GM12878 (cell line): Measurements from ENCODE around the gene CSRP1. TPM values are rescaled to one million over a fixed set of nuclear protein-coding genes. Genes with fewer than 3 reads are reported as not detected.
A peak's percentile ranks its signal among the peaks of the same experiment; 100 is the strongest.

Experiments
- ATAC-seq: fragments of 200-7000 bp; cut with Tn5 transposase; 3 replicates; pipeline ENCODE4 v1.9.1; 2020; ENCODE audit warnings: mild to moderate bottlenecking, moderate library complexity
- BruUV-seq: library from RNA; stranded (reverse); fragments of 400-500 nt; replicated peaks from 2 replicates; lab custom pipeline; 2021; lab: Mats Ljungman, UMichigan
- CTCF ChIA-PET: fragments of 300-600 bp; sonication (Branson Sonifier 250); formaldehyde crosslinking; extraction: SDS; loops from one replicate; lab custom pipeline; 2021; ENCODE audit warnings: inconsistent platforms; lab: Yijun Ruan, JAX
- POLR2A ChIA-PET: fragments of 350-600 bp; formaldehyde crosslinking; extraction: SDS; loops from one replicate; lab custom pipeline; 2021; ENCODE audit warnings: inconsistent platforms; lab: Charles Lee
- RAD21 ChIA-PET: fragments of 300-600 bp; sonication (Branson Sonifier 250); formaldehyde crosslinking; loops from one replicate; lab custom pipeline; 2023; ENCODE audit warnings: antibody characterized with exemption; ENCODE audit not compliant: unreplicated experiment; lab: Charles Lee
- SMC1A ChIA-PET: fragments of 300-600 bp; sonication (Branson Sonifier 250); formaldehyde crosslinking; loops from one replicate; lab custom pipeline; 2023; ENCODE audit not compliant: unreplicated experiment, uncharacterized antibody; lab: Charles Lee
- DNase-seq: peaks from one replicate; pipeline ENCODE4 v3.0.0-alpha.2; 2011; ENCODE audit warnings: low read depth, low spot score
- FAIRE-seq: peaks from 3 replicates; lab custom pipeline; 2011; peaks lifted over from hg19 to GRCh38; lab: Jason Lieb, UNC
- H2AFZ ChIP-seq: 2 replicates; pipeline ENCODE4 v1.6.0; 2011; ENCODE audit warnings: low read depth, low read length, control low read depth; ENCODE audit not compliant: control insufficient read depth
- H3K27ac ChIP-seq: 2 replicates; pipeline ENCODE4 v1.5.1; 2011; ENCODE audit warnings: control low read depth; ENCODE audit not compliant: control insufficient read depth, insufficient read depth
- H3K27me3 ChIP-seq, 2 experiments: replicated peaks in 1 of 2; 2 replicates each; pipeline versions ENCODE4 v1.6.0 to v1.6.1; 2011; ENCODE audit warnings: low read length in 1 of 2; ENCODE audit not compliant: control insufficient read depth in 2 of 2, insufficient read depth in 2 of 2
- H3K36me3 ChIP-seq, 2 experiments: 2 replicates each; pipeline ENCODE4 v1.5.1; 2011; ENCODE audit warnings: low read length in 1 of 2; ENCODE audit not compliant: control insufficient read depth in 2 of 2, insufficient read depth in 2 of 2
- H3K4me1 ChIP-seq: 2 replicates; pipeline ENCODE4 v1.6.1; 2011; ENCODE audit warnings: mild to moderate bottlenecking, low read length, moderate library complexity, mixed read lengths; ENCODE audit not compliant: control insufficient read depth, insufficient read depth
- H3K4me2 ChIP-seq: 2 replicates; pipeline ENCODE4 v1.6.0; 2011; ENCODE audit warnings: control low read depth; ENCODE audit not compliant: control insufficient read depth, insufficient read depth
- H3K4me3 ChIP-seq: fragments of 200-600 bp; sonication (generic); 2 replicates; pipeline ENCODE4 v1.5.1; 2016
- H3K79me2 ChIP-seq: 2 replicates; pipeline ENCODE4 v1.6.0; 2011; ENCODE audit warnings: low read length; ENCODE audit not compliant: control insufficient read depth, insufficient read depth
- H3K9ac ChIP-seq: 2 replicates; pipeline ENCODE4 v1.8.0; 2011; ENCODE audit warnings: low read length, control low read depth, mixed read lengths; ENCODE audit not compliant: control insufficient read depth, insufficient read depth
- H3K9me3 ChIP-seq: replicated peaks from 3 replicates; pipeline ENCODE4 v1.5.1; 2011; ENCODE audit warnings: mild to moderate bottlenecking, low read length; ENCODE audit not compliant: control insufficient read depth, insufficient read depth
- H4K20me1 ChIP-seq: 2 replicates; pipeline ENCODE4 v1.6.0; 2011; ENCODE audit not compliant: control insufficient read depth, insufficient read depth
- BACH1 ChIP-seq: fragments of 450-650 bp; IDR thresholded peaks from 2 replicates; pipeline ENCODE4 v1.6.1; 2017; ENCODE audit warnings: mild to moderate bottlenecking, borderline replicate concordance
- BRCA1 ChIP-seq: IDR thresholded peaks from 2 replicates; pipeline ENCODE4 v1.6.1; 2011; ENCODE audit warnings: low read depth, low read length, improper control_type of control experiment
- LARP7 ChIP-seq: fragments of 450-650 bp; IDR thresholded peaks from 2 replicates; pipeline ENCODE4 v1.6.1; 2017; ENCODE audit warnings: mild to moderate bottlenecking
- MAX ChIP-seq: IDR thresholded peaks from 2 replicates; pipeline ENCODE4 v1.6.1; 2012; ENCODE audit warnings: low read depth, low read length, improper control_type of control experiment
- MLLT1 ChIP-seq: fragments of 450-650 bp; IDR thresholded peaks from 2 replicates; pipeline ENCODE4 v1.6.1; 2016; ENCODE audit warnings: mild to moderate bottlenecking
- WGBS: methylation state at CpG from one replicate; pipeline ENCODE4 v1.1.6; 2016; ENCODE audit warnings: low lambda C conversion rate; ENCODE audit not compliant: insufficient replicate concordance, insufficient coverage; ENCODE audit errors: missing lambda C conversion rate; 5-methylcytosine and 5-hydroxymethylcytosine counted together
- in situ Hi-C: fragments of 300-500 bp; cut with MboI; formaldehyde crosslinking; loops from 9 replicates; pipeline ENCODE4 v1.14.3; 2018; ENCODE audit warnings: mixed read lengths
- intact Hi-C: fragments of 100-400 bp; cut with micrococcal nuclease; formaldehyde crosslinking; loops from one replicate; pipeline ENCODE4 v1.14.2; 2022; ENCODE audit not compliant: unreplicated experiment
- polyA plus RNA-seq, 11 experiments: library from polyadenylated mRNA; depleted of rRNA in 4 of 11; unstranded in 6 of 11; stranded (reverse) in 5 of 11; fragments of >200 nt; fragmentation: Nextera tagmentation in 4 of 11; fragmentation: Illumina TruSeq in 1 of 11; extraction: Ambion mirVana in 4 of 11; extraction: Trizol in 1 of 11; gene quantifications; 1 replicate in 1 of 11; 2 replicates in 10 of 11; pipeline versions ENCODE4 v1.2.1 to v1.2.3, GENCODE V29; 2011 to 2016; ENCODE audit warnings: inconsistent platforms in 2 of 11, missing spikeins in 2 of 11, low read depth in 1 of 11
- total RNA-seq, 4 experiments: library from RNA; depleted of rRNA in 3 of 4; stranded (reverse); fragments of >200 nt in 3 of 4; fragmentation: Illumina TruSeq in 1 of 4; extraction: Trizol in 1 of 4; gene quantifications; 2 replicates each; pipeline versions ENCODE4 v1.2.1 to v1.2.3, GENCODE V29; 2013 to 2021
- TF ChIP-seq, protein P1 (sequence below): IDR thresholded peaks from 2 replicates; pipeline ENCODE4 v1.6.1; 2012; ENCODE audit warnings: low read depth, low read length, improper control_type of control experiment

Gene CSRP1
- total and polyA plus RNA-seq, 10 of the 15 experiments (the other 5 are each of a cell fraction or from before 2014, with no cell fraction given): 23.4 to 99.2 (median 80.7) TPM

GRCh38 chr1:201505503-201505890, 1.4 kb downstream of the CSRP1 start:
- H3K4me3 ChIP-seq: peak overlapping the region; percentile 95
- H4K20me1 ChIP-seq: no peaks in the 10 kb centered on the region
- in situ Hi-C loops (no loop called here), intact Hi-C loops (no loop called here)
- no peak overlapping the region for H3K27ac ChIP-seq
- SMC1A ChIA-PET: interaction anchor here (1.5 to 18.7 kb wide), 3 partner anchors 8 to 22 kb away, joined by 3 to 514 read pairs (median 10); no protein-coding TSS in a partner anchor
- POLR2A ChIA-PET: interaction anchor here (1.3 kb wide), 1 partner anchor 9 kb away, joined by 5 read pairs; no protein-coding TSS in a partner anchor
- DNase-seq (no peak), ATAC-seq (no peak), FAIRE-seq (no peak)
- peaks cover 24% of the 10 kb centered on the region for H3K4me1 ChIP-seq
- WGBS: 79% methylated on average over 4 of the region's 4 CpGs
- TF ChIP-seq MAX: no peak
- no peaks in the 10 kb centered on the region; a peak in 1 of 4 replicates for H3K36me3 ChIP-seq
- CTCF ChIA-PET: interaction anchor here (1.4 to 13.1 kb wide), 4 partner anchors 7 to 70 kb away, joined by 5 to 198 read pairs (median 82); no protein-coding TSS in a partner anchor
- H3K79me2 ChIP-seq: peaks cover 29% of the 10 kb centered on the region
- BruUV-seq: no TSS peak
- H2AFZ ChIP-seq: no peak overlapping the region
- no peaks in the 10 kb centered on the region for H3K27me3 ChIP-seq
- RAD21 ChIA-PET: interaction anchor here (1.8 to 15.3 kb wide), 2 partner anchors 24 to 58 kb away, joined by 5 to 505 read pairs; no protein-coding TSS in a partner anchor
- peak overlapping the region; percentile 98 for H3K4me2 ChIP-seq
- no peaks in the 10 kb centered on the region for H3K9me3 ChIP-seq
- H3K9ac ChIP-seq: no peak overlapping the region; the same call in 1 of the 2 replicates

DNA sequence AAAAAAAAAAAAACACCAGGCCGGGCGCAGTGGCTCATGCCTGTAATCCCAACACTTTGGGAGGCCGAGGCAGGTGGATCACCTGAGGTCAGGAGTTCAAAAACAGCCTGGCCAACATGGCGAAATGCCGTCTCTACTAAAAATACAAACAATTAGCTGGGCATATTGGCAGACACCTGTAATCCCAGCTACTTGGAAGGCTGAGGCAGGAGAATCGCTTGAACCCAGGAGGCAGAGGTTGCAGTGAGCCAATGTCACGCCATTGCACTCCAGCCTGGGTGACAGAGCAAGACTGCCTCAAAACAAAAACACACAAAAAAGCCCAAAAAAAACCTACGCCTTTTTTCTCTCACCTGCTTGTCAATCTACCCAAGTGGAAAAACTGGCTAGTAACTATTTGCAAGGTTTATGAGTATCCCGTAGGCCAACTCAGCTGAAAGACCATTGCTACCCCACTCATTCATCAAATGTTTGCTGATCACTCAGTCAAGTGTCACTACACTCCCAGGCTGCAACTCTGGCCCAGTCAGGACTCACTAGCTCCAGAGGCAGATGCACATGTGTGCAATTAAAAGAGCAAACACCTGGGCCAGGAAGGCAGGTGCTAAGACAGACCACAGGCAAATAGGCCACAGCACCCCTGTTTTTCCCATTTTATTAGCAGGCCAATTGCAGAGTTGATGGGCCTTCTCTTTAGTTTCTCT, 2.0 kb downstream of the CSRP1 start:
- intact Hi-C loops: no loop called here
- ChIA-PET CTCF (interaction anchor here (1.0 to 13.1 kb wide), 5 partner anchors 7 to 69 kb away, joined by 3 to 198 read pairs (median 19); no protein-coding TSS in a partner anchor), SMC1A (interaction anchor here (1.1 to 18.7 kb wide), 4 partner anchors 8 to 57 kb away, joined by 3 to 514 read pairs (median 7); no protein-coding TSS in a partner anchor), POLR2A (no interaction called here), RAD21 (interaction anchor here (1.8 to 15.3 kb wide), 3 partner anchors 8 to 57 kb away, joined by 5 to 505 read pairs (median 22); no protein-coding TSS in a partner anchor)
- H2AFZ ChIP-seq: no peak overlapping the region
- H3K9me3 ChIP-seq: no peaks in the 10 kb centered on the region
- TF ChIP-seq BRCA1: no peak
- TF ChIP-seq, protein P1, sequence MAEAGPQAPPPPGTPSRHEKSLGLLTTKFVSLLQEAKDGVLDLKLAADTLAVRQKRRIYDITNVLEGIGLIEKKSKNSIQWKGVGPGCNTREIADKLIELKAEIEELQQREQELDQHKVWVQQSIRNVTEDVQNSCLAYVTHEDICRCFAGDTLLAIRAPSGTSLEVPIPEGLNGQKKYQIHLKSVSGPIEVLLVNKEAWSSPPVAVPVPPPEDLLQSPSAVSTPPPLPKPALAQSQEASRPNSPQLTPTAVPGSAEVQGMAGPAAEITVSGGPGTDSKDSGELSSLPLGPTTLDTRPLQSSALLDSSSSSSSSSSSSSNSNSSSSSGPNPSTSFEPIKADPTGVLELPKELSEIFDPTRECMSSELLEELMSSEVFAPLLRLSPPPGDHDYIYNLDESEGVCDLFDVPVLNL: no peak
- TF ChIP-seq MLLT1: no peak
- no peak for TF ChIP-seq BACH1
- TF ChIP-seq LARP7: no peak
- H3K9ac ChIP-seq: no peak overlapping the region
- H3K27me3 ChIP-seq: no peaks in the 10 kb centered on the region
- H3K4me3 ChIP-seq: peak overlapping the region; percentile 95; the same call in 1 of the 2 replicates
- BruUV-seq: no TSS peak
- no peak overlapping the region for H3K27ac ChIP-seq
- no peak for ATAC-seq
- H3K36me3 ChIP-seq: no peaks in the 10 kb centered on the region; a peak in 1 of 4 replicates
- no peaks in the 10 kb centered on the region for H4K20me1 ChIP-seq
- DNase-seq: no peak
- H3K4me1 ChIP-seq: peaks cover 19% of the 10 kb centered on the region
- FAIRE-seq: no peak
- WGBS: 77% methylated on average over 7 of the region's 9 CpGs
- in situ Hi-C loops: no loop called here
- peaks cover 29% of the 10 kb centered on the region for H3K79me2 ChIP-seq
- H3K4me2 ChIP-seq: peak overlapping the region; percentile 98
